ENCODE data around the gene TMEM45B. TPM values are rescaled to one million over a fixed set of nuclear protein-coding genes. Genes with fewer than 3 reads are reported as not detected.
A peak's percentile ranks its signal among the peaks of the same experiment; 100 is the strongest.
"Not testable (repeated sequence)": the region's sequence is repeated elsewhere in the genome, so short reads cannot be mapped to it uniquely, and the experiment has no call there.

Gene TMEM45B
- total RNA-seq, 4 donors from 2014 or later = 0.11 to 0.66 TPM; not detected in 2

DNA sequence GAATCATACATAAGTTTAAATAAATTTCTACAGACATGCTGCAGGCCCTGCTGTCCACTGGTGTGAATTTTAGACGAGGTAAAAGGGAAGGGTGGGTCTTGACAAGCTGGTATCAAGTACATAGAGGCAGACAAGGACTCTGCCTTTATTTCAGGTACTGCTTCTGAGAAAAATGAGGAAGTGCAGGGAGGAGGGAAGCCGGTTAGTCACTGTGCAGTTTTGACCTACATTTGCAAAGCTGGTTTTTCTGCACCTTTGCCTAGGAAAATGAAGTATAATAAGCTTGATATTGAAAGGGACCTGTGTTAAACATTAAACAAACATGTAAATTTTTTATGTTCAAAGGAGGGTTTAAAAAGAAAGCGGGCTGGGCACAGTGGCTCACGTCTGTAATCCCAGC is 24.6 kb downstream of the TMEM45B start:
- DNase-seq (ENCODE audit: extremely low spot score) = no peak
- intact Hi-C loops (cut with DNase I) = no loop called here
- WGBS = 60% methylated on average over 4 of the region's 4 CpGs
- TF ChIP-seq POLR2AphosphoS5 (IDR thresholded peaks at IDR 0.05) = no peak
- no peak for TF ChIP-seq POLR2A (IDR thresholded peaks at IDR 0.05; ENCODE audit: low read depth)
- TF ChIP-seq EP300 (IDR thresholded peaks at IDR 0.05) = no peak
- TF ChIP-seq, protein P1, sequence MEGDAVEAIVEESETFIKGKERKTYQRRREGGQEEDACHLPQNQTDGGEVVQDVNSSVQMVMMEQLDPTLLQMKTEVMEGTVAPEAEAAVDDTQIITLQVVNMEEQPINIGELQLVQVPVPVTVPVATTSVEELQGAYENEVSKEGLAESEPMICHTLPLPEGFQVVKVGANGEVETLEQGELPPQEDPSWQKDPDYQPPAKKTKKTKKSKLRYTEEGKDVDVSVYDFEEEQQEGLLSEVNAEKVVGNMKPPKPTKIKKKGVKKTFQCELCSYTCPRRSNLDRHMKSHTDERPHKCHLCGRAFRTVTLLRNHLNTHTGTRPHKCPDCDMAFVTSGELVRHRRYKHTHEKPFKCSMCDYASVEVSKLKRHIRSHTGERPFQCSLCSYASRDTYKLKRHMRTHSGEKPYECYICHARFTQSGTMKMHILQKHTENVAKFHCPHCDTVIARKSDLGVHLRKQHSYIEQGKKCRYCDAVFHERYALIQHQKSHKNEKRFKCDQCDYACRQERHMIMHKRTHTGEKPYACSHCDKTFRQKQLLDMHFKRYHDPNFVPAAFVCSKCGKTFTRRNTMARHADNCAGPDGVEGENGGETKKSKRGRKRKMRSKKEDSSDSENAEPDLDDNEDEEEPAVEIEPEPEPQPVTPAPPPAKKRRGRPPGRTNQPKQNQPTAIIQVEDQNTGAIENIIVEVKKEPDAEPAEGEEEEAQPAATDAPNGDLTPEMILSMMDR (IDR thresholded peaks at IDR 0.05) = no peak
- Histone ChIP-seq H3K27me3 (no peaks in the 10 kb centered on the region), H3K36me3 (no peaks in the 10 kb centered on the region), H3K9me3 (no peaks in the 10 kb centered on the region), H3K4me1 (no peaks in the 10 kb centered on the region), H3K27ac (replicated peaks in 1 of 4) (no peak overlapping the region), H3K4me3 (no peak overlapping the region)

DNA sequence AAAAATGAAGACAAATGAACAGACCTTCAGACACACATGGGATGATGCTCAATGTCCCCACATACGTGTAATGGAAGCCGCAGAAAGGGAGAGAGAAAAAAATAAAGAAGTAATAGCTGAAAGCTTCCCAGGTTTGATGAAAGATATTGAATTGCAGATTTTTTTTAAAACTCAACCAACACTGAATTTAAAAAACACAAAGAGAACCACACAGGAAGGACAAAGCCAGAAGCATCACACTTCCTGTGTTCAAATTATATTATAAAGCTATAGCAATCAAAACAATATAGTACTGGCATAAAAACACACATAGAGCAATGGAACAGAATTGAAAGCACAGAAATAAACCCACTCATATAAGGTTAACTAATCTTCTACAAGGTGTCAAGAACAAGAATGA is 26.5 kb downstream of the TMEM45B start:
- H3K36me3 ChIP-seq = no peaks in the 10 kb centered on the region
- no peak overlapping the region for H3K27ac ChIP-seq (replicated peaks in 1 of 4)
- no peaks in the 10 kb centered on the region for H3K27me3 ChIP-seq
- no peaks in the 10 kb centered on the region for H3K9me3 ChIP-seq
- H3K4me3 ChIP-seq = no peak overlapping the region
- H3K4me1 ChIP-seq = peaks cover 0 to 12% (median 3%) of the 10 kb centered on the region in 4 donors
- WGBS = 90% methylated on average over 2 of the region's 2 CpGs
- TF ChIP-seq, protein P1 (IDR thresholded peaks at IDR 0.05) = no peak
- TF ChIP-seq EP300 (IDR thresholded peaks at IDR 0.05) (no peak), POLR2A (IDR thresholded peaks at IDR 0.05; ENCODE audit: low read depth) (no peak), POLR2AphosphoS5 (IDR thresholded peaks at IDR 0.05) (no peak)
- intact Hi-C loops (cut with DNase I) = no loop called here
- no peak for DNase-seq (ENCODE audit: extremely low spot score)

DNA sequence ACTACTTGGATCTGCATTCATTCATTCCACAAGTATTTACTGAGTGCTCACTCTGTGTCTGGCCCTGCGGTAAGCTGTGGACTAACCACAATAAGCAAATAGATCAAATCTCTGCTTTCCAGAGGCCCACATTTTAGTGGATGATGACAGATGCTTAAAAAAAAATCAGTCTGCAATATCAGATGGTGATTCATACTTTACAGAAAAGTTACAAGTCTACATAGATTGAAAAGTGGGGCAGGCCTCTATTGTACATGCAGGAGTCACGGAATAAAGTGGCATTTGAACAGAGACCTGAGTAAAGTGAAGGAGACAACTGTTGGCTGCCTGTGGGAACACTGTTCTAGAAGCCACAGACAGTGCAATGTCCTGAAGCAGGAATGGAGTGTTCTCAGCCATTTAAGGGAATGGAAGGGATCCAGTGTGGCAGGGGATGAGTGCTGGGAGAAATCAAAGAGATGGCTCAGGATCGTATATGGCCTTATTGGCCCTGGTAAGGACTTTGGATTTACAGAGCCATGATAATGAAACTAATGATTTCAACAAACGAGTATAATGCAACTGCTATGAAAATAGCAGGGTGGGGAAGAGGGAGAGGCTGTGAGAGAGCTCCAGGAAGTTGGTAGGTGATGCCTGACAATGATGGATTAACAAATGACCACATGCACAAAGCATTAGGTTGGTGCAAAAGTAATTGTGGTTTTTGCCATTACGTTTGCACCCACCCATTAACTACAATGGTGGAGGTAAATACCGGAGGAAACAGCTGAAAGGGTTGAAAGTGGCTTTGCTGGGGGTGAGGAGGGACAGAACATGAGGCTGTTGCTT is 31.1 kb downstream of the TMEM45B start:
- intact Hi-C loops (cut with DNase I) = no loop called here

DNA sequence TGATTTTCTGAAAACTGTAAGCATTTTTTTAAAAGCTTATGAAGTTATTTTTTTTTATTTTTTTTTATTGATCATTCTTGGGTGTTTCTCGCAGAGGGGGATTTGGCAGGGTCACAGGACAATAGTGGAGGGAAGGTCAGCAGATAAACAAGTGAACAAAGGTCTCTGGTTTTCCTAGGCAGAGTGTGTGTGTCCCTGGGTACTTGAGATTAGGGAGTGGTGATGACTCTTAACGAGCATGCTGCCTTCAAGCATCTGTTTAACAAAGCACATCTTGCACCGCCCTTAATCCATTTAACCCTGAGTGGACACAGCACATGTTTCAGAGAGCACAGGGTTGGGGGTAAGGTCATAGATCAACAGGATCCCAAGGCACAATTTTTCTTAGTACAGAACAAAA is 31.7 kb downstream of the TMEM45B start:
- H3K27me3 ChIP-seq; H3K27ac ChIP-seq (replicated peaks in 1 of 4); H3K36me3 ChIP-seq; DNase-seq (ENCODE audit: extremely low spot score); H3K9me3 ChIP-seq; intact Hi-C loops (cut with DNase I); H3K4me3 ChIP-seq: not testable (repeated sequence)
- 73% methylated on average over 1 of the region's 3 CpGs for WGBS
- peaks cover 0 to 12% (median 3%) of the 10 kb centered on the region in 4 donors for H3K4me1 ChIP-seq

More for the DNA sequence above, 31.1 kb downstream of the TMEM45B start:
- Histone ChIP-seq H3K4me1 (peaks cover 0 to 12% (median 3%) of the 10 kb centered on the region in 4 donors), H3K9me3 (no peaks in the 10 kb centered on the region), H3K36me3 (no peaks in the 10 kb centered on the region), H3K27me3 (peaks cover 0 to 3% (median 0%) of the 10 kb centered on the region in 4 donors), H3K27ac (replicated peaks in 1 of 4) (peak overlapping the region in 1 of 4 donors; percentile 38), H3K4me3 (no peak overlapping the region)
- no peak for DNase-seq (ENCODE audit: extremely low spot score)
- 58% methylated on average over 6 of the region's 6 CpGs for WGBS
- TF ChIP-seq POLR2AphosphoS5 (IDR thresholded peaks at IDR 0.05) (peak in 1 of 2 donors; percentile 55), POLR2A (IDR thresholded peaks at IDR 0.05; ENCODE audit: low read depth) (no peak), EP300 (IDR thresholded peaks at IDR 0.05) (no peak)
- TF ChIP-seq, protein P1 (IDR thresholded peaks at IDR 0.05) = no peak

DNA sequence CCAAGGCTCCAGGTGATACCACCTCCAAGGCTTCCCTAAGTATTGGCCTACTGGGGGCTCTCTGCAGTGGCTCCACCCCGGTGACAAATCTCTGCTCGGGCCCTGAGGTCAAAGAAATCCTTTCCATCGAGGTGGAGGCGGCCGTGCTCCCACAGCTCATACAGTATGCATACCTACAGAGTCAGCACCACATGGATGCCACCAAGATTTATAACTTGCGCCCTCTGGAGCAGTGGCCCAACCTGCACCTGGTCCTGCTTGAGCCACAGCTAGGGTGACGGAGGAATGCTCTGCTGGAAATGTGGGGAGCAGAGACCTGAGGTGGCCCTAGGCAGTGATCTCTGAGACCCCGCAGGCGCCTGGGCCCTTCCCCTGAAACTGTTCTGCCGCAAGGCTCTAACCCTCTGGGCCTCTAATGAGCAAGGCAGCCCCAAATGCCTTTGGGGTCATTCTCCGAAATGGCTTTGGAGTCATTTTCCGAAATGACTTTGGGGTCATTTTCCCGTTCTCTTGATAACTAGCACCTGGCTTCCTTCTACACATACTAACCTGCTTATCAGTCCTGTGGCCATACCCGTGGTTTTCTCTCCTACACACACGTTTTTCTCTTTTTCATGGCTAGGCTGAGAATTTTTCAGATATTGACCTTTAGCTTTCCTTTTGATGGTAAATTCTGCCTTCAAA is 33.9 kb downstream of the TMEM45B start:
- Histone ChIP-seq H3K36me3 (no peaks in the 10 kb centered on the region), H3K27me3 (peaks cover 0 to 3% (median 0%) of the 10 kb centered on the region in 4 donors), H3K4me3 (no peak overlapping the region), H3K9me3 (no peaks in the 10 kb centered on the region), H3K4me1 (peaks cover 6 to 20% (median 12%) of the 10 kb centered on the region in 4 donors), H3K27ac (replicated peaks in 1 of 4) (no peak overlapping the region)
- no peak for DNase-seq (ENCODE audit: extremely low spot score)
- TF ChIP-seq, protein P1 (IDR thresholded peaks at IDR 0.05) = no peak
- no peak for TF ChIP-seq POLR2AphosphoS5 (IDR thresholded peaks at IDR 0.05)
- no peak for TF ChIP-seq EP300 (IDR thresholded peaks at IDR 0.05)
- TF ChIP-seq POLR2A (IDR thresholded peaks at IDR 0.05; ENCODE audit: low read depth) = no peak
- intact Hi-C loops (cut with DNase I) = no loop called here
- 88% methylated on average over 15 of the region's 15 CpGs for WGBS

All from esophagus muscularis mucosa (tissue), 4 donors.